ENCODE measurements around the gene AGBL1.

DNA sequence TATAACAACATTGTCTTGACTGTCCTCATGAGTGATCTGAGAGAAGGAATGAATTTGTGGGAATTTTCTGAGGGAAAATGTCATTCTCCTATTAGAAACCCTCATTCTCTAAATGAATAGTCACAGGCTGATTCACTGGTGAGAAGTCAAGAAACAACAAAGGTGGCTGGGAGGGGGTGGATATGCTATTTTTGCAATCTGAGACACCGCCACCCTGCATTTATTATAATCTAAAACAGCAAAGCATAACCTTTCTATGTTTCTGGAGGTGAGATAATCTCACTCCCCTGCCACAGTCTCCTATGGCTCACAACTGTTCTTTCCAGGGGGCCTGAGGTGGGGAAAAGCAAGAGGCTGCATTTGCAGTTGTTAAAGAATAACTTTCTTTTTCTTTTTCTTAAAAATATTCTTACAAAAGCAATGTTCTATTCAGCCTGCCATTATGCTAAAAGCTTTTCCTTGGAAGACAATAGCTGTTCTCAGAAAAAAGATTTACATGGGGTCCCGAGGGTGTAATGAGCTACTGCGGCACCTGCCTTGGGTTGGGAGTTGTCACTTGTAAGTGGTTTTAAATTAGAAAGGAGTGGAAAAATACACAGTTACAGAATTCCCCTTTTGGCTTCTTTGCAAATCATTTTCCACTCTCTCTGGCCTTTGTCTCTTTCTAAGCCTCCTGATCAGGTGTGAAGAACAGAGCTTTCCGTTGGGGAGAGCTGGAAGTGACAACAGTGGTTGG lies 220.9 kb downstream of the AGBL1 start:
- no peak for TF ChIP-seq CTCF (conservative IDR thresholded peaks at IDR 0.05)
- no peak for TF ChIP-seq EZH2 (IDR thresholded peaks at IDR 0.05; ENCODE audit: low read depth)

All from PC-9 (cell line).